GM19455 (cell line): ENCODE data around the gene GHR.
"Not testable (repeated sequence)": the region's sequence is repeated elsewhere in the genome, so short reads cannot be mapped to it uniquely, and the experiment has no call there.

ENCODE experiments used
- ATAC-seq: cut with Tn5 transposase; IDR thresholded peaks from one replicate; pipeline ENCODE4 v1.9.1; 2021; ENCODE audit not compliant: unreplicated experiment

Gene GHR

DNA sequence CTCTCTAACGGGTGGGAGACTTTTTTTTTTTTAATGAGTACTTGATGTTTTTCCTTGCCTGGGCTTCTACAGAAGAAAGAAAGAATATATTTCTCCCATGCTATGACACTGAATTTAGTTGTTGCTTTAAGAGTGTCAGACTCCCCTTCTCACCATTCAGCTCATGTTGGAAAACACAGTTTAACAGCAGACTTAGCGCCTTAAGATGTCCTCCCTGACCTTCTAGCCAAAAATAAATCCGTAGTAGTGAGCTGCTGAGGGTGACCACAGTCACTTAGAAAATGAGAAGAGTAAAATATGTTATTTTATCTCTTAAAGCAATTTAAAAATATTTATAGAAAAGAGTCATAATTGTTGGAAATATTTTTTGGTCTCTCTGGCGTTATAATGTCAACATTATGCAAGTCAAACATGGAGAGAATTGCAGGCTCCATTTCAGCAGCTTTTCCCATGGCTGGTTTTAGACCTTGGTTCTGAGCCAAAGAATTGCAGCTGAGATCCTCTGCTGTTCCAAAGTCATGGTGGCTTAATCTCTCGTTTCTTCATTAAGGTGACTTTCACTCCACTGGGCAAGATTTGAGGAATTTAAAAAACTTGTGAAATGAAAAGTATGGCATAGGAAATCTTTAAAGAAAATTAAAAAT, 143.5 kb downstream of the GHR start:
- no peak for ATAC-seq

DNA sequence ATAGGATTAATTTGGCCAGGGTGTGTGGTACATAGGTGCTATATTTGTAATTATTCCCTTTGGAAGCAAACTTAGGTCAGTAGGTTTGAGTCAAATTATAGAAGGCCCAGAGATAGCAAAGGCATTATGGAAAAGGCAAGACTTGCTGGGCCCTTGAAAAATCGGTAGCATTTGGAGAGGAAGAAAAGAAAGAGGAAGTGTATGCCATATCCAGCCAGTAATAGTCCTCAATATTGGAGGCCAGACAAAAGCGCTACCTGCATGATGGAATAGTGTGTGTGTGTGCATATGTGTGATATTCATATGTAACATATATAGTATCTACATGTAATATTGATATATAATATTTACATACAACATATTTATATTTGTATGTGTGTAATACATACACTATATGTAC, 146.1 kb downstream of the GHR start:
- no peak for ATAC-seq

DNA sequence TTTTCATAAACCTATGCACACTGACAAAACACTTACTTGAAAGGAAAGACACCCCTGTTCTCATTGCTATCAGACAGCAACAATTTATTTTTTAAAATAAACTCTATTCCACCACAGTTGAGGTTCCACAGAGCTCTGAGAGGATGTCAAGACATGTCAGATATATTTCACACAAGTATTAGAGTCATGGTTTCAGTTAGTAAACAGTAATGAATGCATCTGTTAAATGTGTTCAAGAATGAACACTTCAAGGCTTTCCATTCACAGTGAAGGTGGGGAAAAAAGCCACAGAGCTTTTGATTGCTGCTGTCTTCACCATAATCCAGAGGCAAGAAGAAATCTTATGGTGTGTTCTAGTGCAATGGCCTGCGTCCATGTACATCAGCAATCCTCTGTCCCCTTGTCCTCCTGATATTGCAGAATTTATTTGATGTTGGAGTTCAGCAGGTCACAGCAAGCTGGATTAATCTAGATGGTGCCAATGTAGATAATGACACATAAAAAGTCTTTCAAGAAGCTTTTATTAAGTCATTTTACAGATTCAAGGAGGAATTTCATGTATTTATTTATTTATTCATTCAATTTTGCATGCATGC, 146.8 kb downstream of the GHR start:
- no peak for ATAC-seq

DNA sequence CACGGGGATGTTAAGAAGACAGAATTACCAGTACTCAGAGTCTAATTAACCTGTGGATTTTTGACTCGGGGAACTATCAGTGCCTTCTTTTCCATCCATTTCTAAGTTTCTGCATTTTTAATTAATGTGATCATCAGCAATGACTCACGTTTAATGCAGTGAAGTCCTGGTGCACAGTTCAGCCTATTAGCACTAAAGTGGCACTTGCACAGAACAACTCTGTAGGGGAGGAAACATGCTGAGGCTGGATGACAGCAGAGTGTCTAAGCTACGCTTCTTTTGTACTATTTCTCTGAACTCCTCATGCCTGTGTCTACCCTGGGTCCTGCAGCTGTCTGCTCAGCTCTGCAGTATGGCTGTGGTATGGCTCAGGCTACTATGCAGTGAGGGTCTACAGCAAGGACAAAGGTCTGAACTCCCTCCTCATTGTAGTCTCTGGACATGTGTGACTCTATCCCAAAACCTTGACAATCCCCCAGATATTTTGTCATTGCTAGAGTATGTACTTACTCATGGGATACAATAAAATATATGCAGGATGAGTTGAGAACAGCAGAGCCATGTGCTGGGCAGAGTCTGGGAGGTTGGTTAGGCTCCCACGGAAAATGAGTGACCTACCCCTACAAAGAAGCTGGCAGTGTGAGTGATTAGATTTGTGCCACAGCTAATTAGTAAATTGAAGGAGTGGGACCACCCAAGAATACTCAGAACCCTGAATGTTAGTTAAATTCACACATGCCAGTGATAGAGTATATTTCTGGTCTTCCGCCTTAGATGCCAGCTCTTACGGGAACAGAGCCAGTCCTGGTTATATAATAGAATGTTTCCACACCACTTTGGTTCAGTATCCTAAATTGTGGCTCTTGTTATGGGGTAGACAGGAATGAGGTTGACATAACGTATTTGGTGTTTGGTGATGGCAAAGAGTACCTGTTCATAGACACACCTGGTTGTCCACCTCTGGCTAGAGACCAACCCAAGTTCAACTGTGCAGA, 148.0 kb downstream of the GHR start:
- no peak for ATAC-seq

DNA sequence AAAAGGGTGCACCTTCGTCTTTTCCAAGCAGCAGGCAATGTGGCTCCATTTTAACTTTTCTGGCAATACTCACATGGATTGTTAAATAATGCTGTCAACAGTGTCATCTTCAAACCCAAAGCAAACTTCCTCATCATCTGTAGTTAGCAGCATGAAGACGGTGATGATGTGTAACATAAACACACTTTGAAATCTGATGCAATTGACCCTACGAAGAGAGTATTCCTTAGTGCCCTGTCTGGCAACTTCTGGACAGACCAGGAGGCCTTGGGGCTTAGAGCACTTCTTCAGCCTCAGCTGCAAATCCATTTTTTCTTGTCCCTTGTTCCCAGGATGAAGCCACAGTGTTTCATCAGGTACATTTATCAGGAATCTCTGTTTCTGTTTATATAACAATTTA, 149.1 kb downstream of the GHR start:
- ATAC-seq, result no peak

DNA sequence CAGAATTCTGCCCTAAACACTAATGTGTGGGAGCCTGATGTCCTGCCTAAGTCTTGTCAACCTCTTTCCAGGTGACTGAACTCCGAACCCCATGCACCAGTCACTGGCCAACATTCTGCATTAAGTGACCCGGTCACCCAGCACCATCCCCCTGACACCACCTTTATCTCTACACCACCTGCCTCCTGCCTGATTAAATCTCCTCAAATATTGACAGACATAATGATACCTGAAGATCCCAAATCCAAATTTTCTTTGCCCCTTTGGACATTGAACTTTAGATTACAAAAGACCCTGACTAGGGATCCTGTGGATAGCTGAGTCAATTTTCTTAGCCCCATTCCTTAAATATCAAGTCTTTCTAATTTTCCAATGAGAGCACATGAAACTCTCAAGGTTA, 150.1 kb downstream of the GHR start:
- ATAC-seq, result no peak

DNA sequence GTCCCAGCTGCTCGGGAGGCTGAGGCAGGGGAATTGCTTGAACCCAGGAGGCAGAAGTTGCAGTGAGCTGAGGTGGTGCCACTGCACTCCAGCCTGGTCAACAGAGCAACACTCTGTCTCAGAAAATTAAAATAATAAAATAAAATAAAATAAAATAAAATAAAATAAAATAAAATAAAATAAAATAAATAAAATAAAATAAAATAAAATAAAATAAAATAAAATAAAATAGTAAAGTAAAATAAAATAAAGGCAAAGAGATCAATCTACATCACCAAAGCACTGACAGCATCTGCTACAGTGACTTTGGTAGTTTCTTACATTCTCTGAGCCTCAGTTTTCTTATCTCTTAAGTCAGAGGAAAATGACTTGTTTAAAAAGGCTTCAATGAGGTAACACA, 152.7 kb downstream of the GHR start:
- not testable (repeated sequence) for ATAC-seq

DNA sequence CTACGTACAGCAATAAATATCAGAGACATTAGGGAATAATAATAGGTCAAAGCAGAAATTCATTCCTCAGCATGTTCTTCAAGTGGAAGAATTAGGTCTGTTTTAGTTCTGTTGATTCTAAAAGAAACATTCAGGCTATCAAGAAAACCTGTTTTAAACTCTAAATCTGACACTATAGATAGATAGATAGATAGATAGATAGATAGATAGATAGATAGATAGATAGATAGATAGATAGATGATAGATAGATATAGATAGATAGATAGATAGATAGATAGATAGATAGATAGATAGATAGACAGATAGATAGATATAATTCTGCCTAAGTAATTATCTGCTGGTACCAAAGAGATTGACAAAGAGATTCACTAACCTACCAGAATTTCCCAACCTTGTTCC, 155.7 kb downstream of the GHR start:
- not testable (repeated sequence) for ATAC-seq

DNA sequence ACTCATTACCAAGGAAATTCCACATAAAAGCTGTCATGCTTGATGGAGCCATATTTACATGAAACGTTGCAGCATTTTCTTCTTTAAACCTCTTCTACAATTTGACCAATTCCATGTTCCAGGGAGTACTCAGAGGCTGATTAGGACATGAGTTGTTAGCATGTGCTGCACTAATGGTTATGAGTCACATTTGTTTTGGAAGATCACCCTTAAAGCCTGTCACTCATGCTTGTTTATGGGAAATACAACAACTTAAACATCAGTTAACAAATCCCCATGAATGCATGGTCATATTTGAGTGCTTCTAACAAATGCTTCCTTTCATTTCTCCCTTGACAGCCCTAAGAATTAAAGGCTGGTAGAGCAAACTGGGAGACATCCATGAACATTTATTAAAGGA, 156.1 kb downstream of the GHR start:
- no peak for ATAC-seq

DNA sequence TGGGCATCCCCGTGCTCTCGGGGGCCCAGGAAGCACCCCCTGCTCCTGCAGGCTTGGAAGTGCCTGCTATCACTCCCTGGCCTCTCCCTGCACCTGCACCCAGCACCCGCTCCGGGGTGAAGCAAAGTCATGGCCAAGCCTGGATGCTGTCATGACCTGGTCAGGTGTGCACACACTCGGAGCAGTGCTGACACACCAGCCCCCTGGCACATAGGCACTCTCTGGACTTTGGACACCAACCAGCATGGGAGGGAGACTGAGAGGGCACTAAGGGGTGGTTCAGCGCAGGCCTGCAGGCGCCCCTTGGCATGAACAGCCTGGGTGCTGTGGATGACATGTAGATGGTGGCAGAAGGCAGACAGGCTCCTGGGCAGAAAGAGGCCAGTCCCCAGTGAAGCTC, 158.6 kb downstream of the GHR start:
- no peak for ATAC-seq

DNA sequence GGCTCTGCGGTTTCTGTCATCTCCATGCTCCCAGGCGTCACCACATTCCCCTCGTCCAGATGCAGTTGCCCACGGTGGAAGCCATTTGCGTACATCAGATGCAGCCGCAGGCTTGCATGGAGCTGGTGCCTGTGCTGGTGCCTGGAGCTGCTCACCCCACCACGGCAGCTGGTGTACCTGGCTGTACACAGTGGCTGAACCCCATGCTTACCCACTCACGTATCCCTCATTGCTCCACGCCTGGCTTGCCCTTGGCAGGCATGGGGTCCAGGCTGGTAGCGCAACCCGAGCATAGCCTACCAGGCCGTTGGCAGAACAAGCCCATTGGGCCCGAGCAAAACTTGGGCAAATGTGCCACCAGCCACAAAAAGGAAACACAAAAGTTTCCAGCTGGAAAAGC, 159.5 kb downstream of the GHR start:
- ATAC-seq, result no peak

DNA sequence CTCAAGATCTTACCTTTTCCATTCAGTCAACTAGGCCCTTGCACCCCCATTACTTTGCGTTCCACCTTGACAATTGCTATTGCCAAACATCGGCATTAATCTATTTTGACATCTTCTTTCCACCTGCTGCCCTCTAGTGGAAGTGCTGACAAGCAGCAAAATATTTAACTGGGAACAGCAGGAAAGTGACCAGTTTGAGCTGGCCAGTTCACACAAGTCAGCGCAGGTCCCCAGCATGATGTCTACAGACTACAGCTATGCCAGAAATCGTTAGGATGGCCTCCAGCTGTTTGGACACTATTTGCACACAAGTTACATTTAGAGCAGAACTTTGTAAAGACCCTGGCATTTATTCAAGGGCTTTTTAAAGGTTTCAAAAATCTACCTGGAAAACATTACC, 160.1 kb downstream of the GHR start:
- no peak for ATAC-seq

DNA sequence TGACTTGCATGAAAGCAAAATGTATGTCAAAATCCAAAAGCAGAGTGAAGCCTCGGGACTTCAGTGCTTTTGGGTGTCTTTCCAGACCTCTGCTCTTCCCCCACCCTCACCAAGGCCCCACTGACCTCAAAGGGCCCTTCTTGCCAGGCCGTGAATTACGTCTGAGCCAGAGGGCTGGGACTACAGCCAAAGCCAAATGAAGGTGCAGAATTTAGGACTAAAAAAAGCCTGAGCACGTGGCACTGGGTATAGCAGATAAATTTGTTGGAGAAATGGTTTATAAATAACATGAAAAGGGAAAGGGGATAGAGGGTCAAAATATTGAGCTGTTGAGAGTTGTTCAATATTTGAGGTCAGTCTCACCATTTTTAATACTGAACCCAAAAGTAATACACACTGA, 163.4 kb downstream of the GHR start:
- no peak for ATAC-seq

DNA sequence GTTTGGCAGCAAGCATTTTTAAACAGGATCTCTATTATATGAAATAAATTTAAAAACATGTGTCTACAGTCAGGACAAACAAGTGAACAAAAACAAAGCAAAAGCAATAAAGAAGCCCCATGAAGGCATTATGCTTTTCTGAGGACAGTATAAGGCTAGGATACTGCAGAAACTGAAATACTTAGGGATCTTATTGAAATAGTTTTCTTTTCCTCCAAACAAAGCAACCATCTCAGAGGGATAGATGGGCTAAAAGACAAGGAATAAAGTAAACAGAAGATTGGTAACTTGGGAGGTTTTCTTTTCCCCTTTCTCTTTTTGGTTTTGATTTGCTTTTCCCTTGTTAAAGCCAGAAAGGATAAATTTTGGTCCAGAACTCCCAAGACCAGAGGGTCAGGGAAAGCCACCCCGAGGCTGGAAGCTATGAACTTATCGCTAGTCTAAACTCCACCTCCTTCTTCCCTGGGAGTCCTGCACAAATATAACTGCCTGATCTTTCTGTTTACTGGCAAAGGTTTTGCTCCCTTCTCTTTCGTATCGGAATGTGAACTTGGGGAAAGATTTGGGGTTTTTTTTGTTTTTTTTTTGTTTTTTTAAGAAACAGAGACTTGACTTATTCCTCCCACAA, 164.0 kb downstream of the GHR start:
- ATAC-seq, result no peak

DNA sequence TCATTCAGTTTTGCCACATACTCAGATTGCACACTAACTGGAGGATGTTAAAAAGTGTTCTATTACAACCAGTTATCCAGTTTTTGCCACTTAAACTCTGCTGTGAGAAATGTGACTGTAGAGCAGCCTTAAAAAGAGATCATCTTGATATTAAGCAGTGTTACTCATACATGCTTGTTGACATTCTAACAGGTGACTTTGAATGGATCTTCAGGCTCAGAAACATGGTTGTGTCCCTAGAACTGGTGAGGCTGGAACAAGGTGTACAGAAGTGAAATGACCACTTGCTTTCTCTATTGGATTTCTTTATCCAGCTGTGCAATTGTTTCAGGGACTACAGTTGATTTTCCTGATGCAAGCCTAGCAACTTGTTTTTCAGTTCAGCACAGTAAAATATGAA, 167.3 kb downstream of the GHR start:
- ATAC-seq, result no peak

DNA sequence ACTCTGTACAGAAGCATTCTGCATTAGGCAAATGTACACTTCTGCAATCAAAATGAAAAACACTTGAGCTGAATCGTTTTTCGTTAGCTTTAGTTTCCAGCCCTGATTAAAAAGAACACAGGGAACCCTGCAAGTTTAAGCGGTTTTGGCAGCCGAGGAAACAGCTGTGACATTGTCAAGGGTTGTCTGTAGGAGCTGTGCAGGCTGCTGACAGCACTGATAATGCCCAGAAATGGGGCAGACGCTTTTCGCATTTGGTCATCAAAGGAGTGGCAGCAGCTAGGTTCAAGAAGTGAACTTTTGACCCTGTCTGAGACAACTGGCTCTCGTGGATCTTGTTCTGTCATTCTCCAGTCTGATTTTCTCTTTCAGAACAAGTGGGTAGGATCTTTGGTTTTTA, 167.8 kb downstream of the GHR start:
- no peak for ATAC-seq

DNA sequence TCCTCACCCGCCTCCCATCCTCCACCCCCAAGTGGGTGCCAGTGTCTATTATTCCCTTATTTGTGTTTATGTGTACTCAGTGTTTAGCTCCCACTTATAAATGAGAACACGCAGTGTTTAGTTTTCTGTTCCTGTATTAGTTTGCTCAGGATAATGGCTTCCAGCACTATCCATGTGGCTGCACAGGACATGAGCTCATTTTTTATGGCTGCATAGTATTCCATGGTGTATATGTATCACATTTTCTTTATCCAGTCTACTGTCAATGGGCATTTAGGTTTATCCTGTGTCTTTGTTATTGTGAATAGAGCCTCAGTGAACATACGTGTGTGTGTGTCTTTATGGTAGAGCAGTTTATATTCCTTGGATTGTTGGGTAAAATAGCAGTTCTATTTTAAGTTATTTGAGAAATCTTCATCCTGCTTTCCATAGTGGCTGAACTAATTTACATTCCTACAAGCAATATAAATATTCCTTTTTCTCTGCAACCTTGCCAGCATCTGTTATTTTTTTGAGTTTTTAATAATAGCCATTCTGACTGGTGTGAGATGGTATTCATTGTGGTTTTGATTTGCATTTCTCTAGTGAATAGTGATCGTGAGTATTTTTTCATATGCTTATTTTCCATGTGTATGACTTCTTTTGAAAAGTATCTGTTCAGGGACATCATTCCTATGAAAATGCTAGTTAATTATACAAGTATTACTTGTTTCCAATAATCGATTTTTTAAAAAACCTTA, 169.3 kb downstream of the GHR start:
- no peak for ATAC-seq

DNA sequence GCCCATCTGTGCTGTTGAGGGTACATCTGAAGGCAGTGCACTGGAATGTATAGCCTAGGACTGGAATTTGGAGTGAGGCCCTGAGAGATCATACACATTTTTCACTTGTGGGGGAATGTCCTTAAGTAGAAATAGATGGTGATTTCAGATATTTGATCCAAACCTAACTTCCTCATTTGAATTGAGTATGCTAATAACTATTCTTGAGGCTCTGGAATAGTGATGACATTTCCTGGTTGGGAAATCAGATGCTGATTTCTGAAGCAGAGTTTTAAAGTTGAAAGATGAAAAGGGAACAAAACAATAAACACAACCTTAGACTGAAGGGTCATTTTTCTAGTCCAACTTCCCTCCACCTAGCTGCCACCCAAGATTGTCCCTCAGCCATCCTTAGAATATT, 170.4 kb downstream of the GHR start:
- ATAC-seq, result no peak

DNA sequence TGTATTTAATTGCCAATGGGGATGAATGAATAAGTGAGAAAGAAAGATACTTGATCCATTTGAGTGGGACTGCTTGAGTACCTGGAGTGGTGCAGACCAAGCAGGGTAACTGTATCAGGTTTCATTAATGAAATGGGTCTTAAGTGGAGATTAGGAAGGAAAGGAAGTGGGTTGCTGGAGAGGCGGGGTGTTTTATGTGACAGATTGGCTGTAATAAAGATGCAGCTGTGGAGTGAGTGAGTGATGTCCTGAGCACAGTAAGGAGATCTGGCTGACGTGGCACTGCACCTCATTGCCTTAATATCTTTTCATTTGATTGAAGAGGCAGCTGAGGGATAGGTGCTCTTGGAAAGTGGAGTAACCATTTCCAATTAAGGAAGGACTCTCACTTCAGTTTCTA, 172.4 kb downstream of the GHR start:
- ATAC-seq, result no peak

DNA sequence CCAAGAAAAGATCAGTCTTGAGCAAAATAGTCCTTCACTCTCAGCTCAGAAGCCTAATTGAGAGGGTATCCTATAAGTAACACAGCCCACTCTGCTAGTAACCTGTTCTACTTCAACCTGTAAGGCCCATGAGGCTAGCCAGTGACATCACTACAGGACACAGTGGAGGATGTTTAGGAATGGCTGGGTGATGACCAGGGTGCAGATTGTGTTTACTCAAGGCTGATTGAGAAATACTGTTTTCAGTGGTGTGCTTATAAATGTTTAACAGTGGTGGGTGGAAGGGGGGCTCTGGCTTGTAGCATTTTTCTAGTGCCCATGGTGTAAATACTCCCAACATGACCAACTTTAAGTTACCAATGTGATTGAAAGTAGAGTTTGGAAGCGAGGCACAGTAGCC, 173.6 kb downstream of the GHR start:
- no peak for ATAC-seq
